CD4-positive, alpha-beta T cell treated with Interleukin-10 for 1 hour (primary cell): ENCODE results near the gene PIK3R6.

ENCODE experiments used
- DNase-seq: peaks from one replicate; pipeline ENCODE4 v3.0.0-alpha.2; 2020

PIK3R6 gene

GRCh38 chr17:8789743-8790142 lies 77.7 kb downstream of the PIK3R6 start:
- no peak for DNase-seq

GRCh38 chr17:8788998-8789397 lies 78.5 kb downstream of the PIK3R6 start:
- no peak for DNase-seq

- peak; percentile 57 for DNase-seq
Observed at GRCh38 chr17:8785547-8786413, 81.7 kb downstream of the PIK3R6 start.

GRCh38 chr17:8782176-8782575 lies 85.3 kb downstream of the PIK3R6 start:
- no peak for DNase-seq

GRCh38 chr17:8781776-8782175 lies 85.7 kb downstream of the PIK3R6 start:
- DNase-seq, result no peak

GRCh38 chr17:8776881-8777280 lies 90.6 kb downstream of the PIK3R6 start:
- DNase-seq, result no peak

- DNase-seq, result no peak
Observed at GRCh38 chr17:8776248-8776647, 91.2 kb downstream of the PIK3R6 start.

GRCh38 chr17:8766731-8767130 lies 100.7 kb downstream of the PIK3R6 start:
- no peak for DNase-seq

- no peak for DNase-seq
Observed at GRCh38 chr17:8762012-8762411, 105.5 kb downstream of the PIK3R6 start.

GRCh38 chr17:8758137-8758596 lies 109.3 kb downstream of the PIK3R6 start, which contains the start of gene SPDYE4:
Gene SPDYE4, minus strand, starts transcription at chr17:8758546. Its CDS starts 164 bp downstream, at chr17:8758382.
- DNase-seq, result no peak

- no peak for DNase-seq
Observed at GRCh38 chr17:8757189-8757588, 110.3 kb downstream of the PIK3R6 start.

- DNase-seq, result no peak
Observed at GRCh38 chr17:8755590-8756255, 111.8 kb downstream of the PIK3R6 start.

- no peak for DNase-seq
Observed at GRCh38 chr17:8754890-8755289, 112.6 kb downstream of the PIK3R6 start.

- peak; percentile 15 for DNase-seq
Observed at GRCh38 chr17:8753976-8754440, 113.5 kb downstream of the PIK3R6 start.

GRCh38 chr17:8753136-8753975 lies 114.1 kb downstream of the PIK3R6 start:
- no peak for DNase-seq
